ENCODE measurements around the gene WIPF3.

Gene WIPF3

GRCh38 chr7:29920491-29920890, 114.2 kb downstream of the WIPF3 start:
- no peak for TF ChIP-seq SPI1 (IDR thresholded peaks at IDR 0.05; ENCODE audit: borderline replicate concordance, low read depth)
- TF ChIP-seq POLR2AphosphoS5 (IDR thresholded peaks at IDR 0.05; ENCODE audit: low read depth): no peak
- no peak for TF ChIP-seq CTCF (IDR thresholded peaks at IDR 0.05; ENCODE audit: insufficient read depth, low read length)
- TF ChIP-seq GABPA (IDR thresholded peaks at IDR 0.05; ENCODE audit: low read depth): no peak
- TF ChIP-seq REST (IDR thresholded peaks at IDR 0.05; ENCODE audit: insufficient replicate concordance, low read depth): no peak
- Histone ChIP-seq H3K27ac (replicated peaks) (no peak overlapping the region), H3K27me3 (ENCODE audit: insufficient read depth, poor library complexity, severe bottlenecking) (no peaks in the 10 kb centered on the region), H3K4me3 (replicated peaks; ENCODE audit: insufficient read depth, low read length) (no peak overlapping the region)
- DNase-seq (ENCODE audit: low read depth in 1 of 2, low spot score in 1 of 2): no peak

DNA sequence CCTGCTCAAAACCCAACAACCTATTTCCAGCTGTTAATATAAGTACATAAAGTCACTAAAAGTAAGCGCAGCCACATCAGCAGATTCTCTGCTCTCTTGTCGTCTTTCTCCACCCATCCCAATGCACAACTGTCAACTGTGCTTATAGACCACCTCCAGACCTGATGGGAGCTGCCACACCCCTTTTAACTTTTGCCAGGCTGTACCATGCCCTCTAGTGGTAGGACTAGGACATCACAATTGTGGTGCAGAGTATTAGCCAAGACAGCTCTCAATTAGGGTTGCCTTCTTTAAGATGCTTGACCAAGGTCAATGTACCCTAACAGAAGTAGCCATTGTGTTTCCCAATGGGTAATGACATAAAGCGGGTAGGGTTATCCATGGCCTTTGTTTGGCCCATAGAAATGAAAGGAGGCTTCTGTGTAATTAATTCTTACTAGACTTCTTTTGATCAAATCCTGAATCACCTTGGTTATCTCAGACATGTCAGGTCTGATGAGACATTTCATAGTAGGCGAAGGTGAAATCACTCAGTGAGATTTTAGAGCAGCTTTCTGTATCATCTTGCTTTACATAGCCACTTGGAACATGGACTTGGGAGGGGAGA, 115.2 kb downstream of the WIPF3 start:
- DNase-seq (ENCODE audit: low read depth in 1 of 2, low spot score in 1 of 2): peak; percentile 35 to 55
- no peak overlapping the region for H3K27ac ChIP-seq (replicated peaks)
- no peaks in the 10 kb centered on the region for H3K27me3 ChIP-seq (ENCODE audit: insufficient read depth, poor library complexity, severe bottlenecking)
- TF ChIP-seq CTCF (IDR thresholded peaks at IDR 0.05; ENCODE audit: insufficient read depth, low read length) (peak; percentile 94), SPI1 (IDR thresholded peaks at IDR 0.05; ENCODE audit: borderline replicate concordance, low read depth) (no peak), GABPA (IDR thresholded peaks at IDR 0.05; ENCODE audit: low read depth) (no peak), REST (IDR thresholded peaks at IDR 0.05; ENCODE audit: insufficient replicate concordance, low read depth) (no peak), POLR2AphosphoS5 (IDR thresholded peaks at IDR 0.05; ENCODE audit: low read depth) (no peak)
- no peak overlapping the region for H3K4me3 ChIP-seq (replicated peaks; ENCODE audit: insufficient read depth, low read length)

GRCh38 chr7:29922921-29923700, 116.8 kb downstream of the WIPF3 start:
- Histone ChIP-seq H3K27ac (replicated peaks) (no peak overlapping the region), H3K4me3 (replicated peaks; ENCODE audit: insufficient read depth, low read length) (no peak overlapping the region), H3K27me3 (ENCODE audit: insufficient read depth, poor library complexity, severe bottlenecking) (no peaks in the 10 kb centered on the region)
- no peak for DNase-seq (ENCODE audit: low read depth in 1 of 2, low spot score in 1 of 2)
- TF ChIP-seq REST (IDR thresholded peaks at IDR 0.05; ENCODE audit: insufficient replicate concordance, low read depth) (no peak), POLR2AphosphoS5 (IDR thresholded peaks at IDR 0.05; ENCODE audit: low read depth) (no peak), GABPA (IDR thresholded peaks at IDR 0.05; ENCODE audit: low read depth) (no peak), SPI1 (IDR thresholded peaks at IDR 0.05; ENCODE audit: borderline replicate concordance, low read depth) (no peak), CTCF (IDR thresholded peaks at IDR 0.05; ENCODE audit: insufficient read depth, low read length) (no peak)

All from HL-60 (cell line).